HepG2 (cell line): ENCODE measurements around the gene TRAPPC3. TPM values are rescaled to one million over a fixed set of nuclear protein-coding genes. Genes with fewer than 3 reads are reported as not detected.

Experiments
- AGO1 ChIP-seq: fragments of 200-400 bp; formaldehyde crosslinking; IDR thresholded peaks from 2 replicates; pipeline ENCODE4 v1.6.1; 2017; ENCODE audit warnings: mild to moderate bottlenecking, low read depth, low read length, moderate library complexity; ENCODE audit not compliant: poor library complexity, severe bottlenecking
- ARID3A ChIP-seq: IDR thresholded peaks from 2 replicates; pipeline ENCODE4 v1.6.1; 2012; ENCODE audit warnings: low read depth, low read length, improper control_type of control experiment
- CHD4 ChIP-seq: fragments of 200-600 bp; sonication (generic); IDR thresholded peaks from 2 replicates; pipeline ENCODE4 v1.7.0; 2017; ENCODE audit warnings: mild to moderate bottlenecking, low read length, borderline replicate concordance
- CSRNP2 ChIP-seq: sonication (generic); formaldehyde crosslinking; conservative IDR thresholded peaks from 2 replicates; pipeline ENCODE4 v1.8.0; 2022; ENCODE audit warnings: low read depth, missing genetic modification reagents
- HNRNPLL ChIP-seq: fragments of 200-400 bp; formaldehyde crosslinking; IDR thresholded peaks from 2 replicates; pipeline ENCODE4 v1.6.1; 2017; ENCODE audit warnings: mild to moderate bottlenecking, low read depth, low read length; ENCODE audit not compliant: poor library complexity, severe bottlenecking
- ISX ChIP-seq: sonication (generic); formaldehyde crosslinking; conservative IDR thresholded peaks from 2 replicates; pipeline ENCODE4 v1.5.0; 2020; ENCODE audit warnings: missing genetic modification reagents
- NPAS2 ChIP-seq: sonication (generic); formaldehyde crosslinking; IDR thresholded peaks from 2 replicates; pipeline ENCODE4 v1.8.0; 2022; ENCODE audit warnings: mild to moderate bottlenecking, missing genetic modification reagents, borderline replicate concordance
- RERE ChIP-seq: IDR thresholded peaks from 2 replicates; pipeline ENCODE4 v1.6.1; 2016; ENCODE audit warnings: low read depth, missing genetic modification reagents, missing compliant biosample characterization
- TAF1 ChIP-seq: sonication (generic); formaldehyde crosslinking; IDR thresholded peaks from 2 replicates; pipeline ENCODE4 v1.4.0; 2020; ENCODE audit warnings: missing genetic modification reagents
- TBP ChIP-seq: sonication (generic); formaldehyde crosslinking; IDR thresholded peaks from 2 replicates; pipeline ENCODE4 v1.5.0; 2020; ENCODE audit warnings: missing genetic modification reagents
- ZBTB34 ChIP-seq: sonication (generic); formaldehyde crosslinking; IDR thresholded peaks from 2 replicates; pipeline ENCODE4 v1.8.0; 2022; ENCODE audit warnings: mild to moderate bottlenecking, missing genetic modification reagents
- ZFAT ChIP-seq: sonication (generic); formaldehyde crosslinking; conservative IDR thresholded peaks from 2 replicates; pipeline ENCODE4 v1.8.1; 2023; ENCODE audit warnings: missing genetic modification reagents, inconsistent platforms
- ZKSCAN8 ChIP-seq: IDR thresholded peaks from 2 replicates; pipeline ENCODE4 v1.6.1; 2016; ENCODE audit warnings: borderline replicate concordance, missing genetic modification reagents, missing compliant biosample characterization
- ZNF574 ChIP-seq: sonication (generic); formaldehyde crosslinking; IDR thresholded peaks from 2 replicates; pipeline ENCODE4 v1.4.0; 2020; ENCODE audit warnings: missing genetic modification reagents
- ZNF775 ChIP-seq: sonication (generic); formaldehyde crosslinking; IDR thresholded peaks from 2 replicates; pipeline ENCODE4 v1.4.0; 2020; ENCODE audit warnings: missing genetic modification reagents, mild to moderate bottlenecking, moderate library complexity, borderline replicate concordance
- polyA plus RNA-seq, 8 experiments: library from polyadenylated mRNA; depleted of rRNA in 3 of 8; stranded (reverse) in 7 of 8; unstranded in 1 of 8; fragments of >200 nt; fragmentation: Illumina TruSeq in 4 of 8; extraction: Trizol in 4 of 8; gene quantifications; 2 replicates each; pipeline versions ENCODE4 v1.2.1 to v1.2.3, GENCODE V29; 2011 to 2016; ENCODE audit warnings: low read depth in 4 of 8, missing spikeins in 1 of 8, mixed read lengths in 1 of 8; ENCODE audit not compliant: insufficient read depth in 1 of 8
- total RNA-seq, 5 experiments: library from RNA; depleted of rRNA; stranded (reverse); fragments of >200 nt; fragmentation: Illumina TruSeq; extraction: Trizol; gene quantifications; 2 replicates each; pipeline ENCODE4 v1.2.3, GENCODE V29; 2016; ENCODE audit warnings: low read depth in 1 of 5

The TRAPPC3 gene
- total and polyA plus RNA-seq, 2 of the 13 experiments (the other 11 are each of a cell fraction or from before 2014, with no cell fraction given), result 53.7 to 62.4 TPM

- TF ChIP-seq ZNF574, result peak; percentile 24; the same call in 1 of the 2 replicates
- TF ChIP-seq RERE (CRISPR knock-in tag), result no peak
- peak; percentile 7 for TF ChIP-seq AGO1
- no peak for TF ChIP-seq ISX
- no peak for TF ChIP-seq ARID3A
- TF ChIP-seq HNRNPLL, result peak; percentile 14
- no peak for TF ChIP-seq CSRNP2 (CRISPR knock-in tag)
- peak; percentile 13; the same call in 1 of the 2 replicates for TF ChIP-seq TAF1 (CRISPR knock-in tag)
- no peak for TF ChIP-seq ZFAT (CRISPR knock-in tag)
- no peak for TF ChIP-seq TBP (CRISPR knock-in tag)
- TF ChIP-seq ZKSCAN8 (CRISPR knock-in tag), result no peak
- no peak for TF ChIP-seq NPAS2 (CRISPR knock-in tag)
- no peak for TF ChIP-seq ZBTB34 (CRISPR knock-in tag)
- no peak for TF ChIP-seq CHD4
- no peak for TF ChIP-seq ZNF775 (CRISPR knock-in tag)
These were observed 7.2 kb upstream of the TRAPPC3 start (continued) for GRCh38 chr1:36156329-36157114.
